Liver (tissue), 9 donors: ENCODE results near the gene AATF. TPM values are rescaled to one million over a fixed set of nuclear protein-coding genes. Genes with fewer than 3 reads are reported as not detected.

Experiments used
- DNase-seq: peaks from one replicate; pipeline ENCODE4 v3.0.0-alpha.2; 2017; ENCODE audit warnings: low spot score
- H3K27ac ChIP-seq, 2 donors: one replicate each; pipeline ENCODE4 v1.7.0; 2013; ENCODE audit warnings: inconsistent platforms in 2 of 2, low read length in 2 of 2, control low read depth in 1 of 2, low read depth in 1 of 2, mild to moderate bottlenecking in 1 of 2
- H3K27me3 ChIP-seq, 4 donors: one replicate each; pipeline versions ENCODE4 v1.6.1 to v1.7.0; 2013; ENCODE audit warnings: low read length in 3 of 4, inconsistent platforms in 1 of 4, mild to moderate bottlenecking in 1 of 4, moderate library complexity in 1 of 4; ENCODE audit not compliant: control insufficient read depth in 4 of 4, insufficient read depth in 4 of 4
- H3K36me3 ChIP-seq, 4 donors: one replicate each; pipeline versions ENCODE4 v1.6.1 to v1.7.0; 2013; ENCODE audit warnings: low read length in 3 of 4, mild to moderate bottlenecking in 3 of 4, low read depth in 1 of 4, moderate library complexity in 1 of 4; ENCODE audit not compliant: control insufficient read depth in 4 of 4, insufficient read depth in 3 of 4
- H3K4me1 ChIP-seq, 4 donors: one replicate each; pipeline versions ENCODE4 v1.6.1 to v1.7.0; 2013; ENCODE audit warnings: low read length in 3 of 4, mild to moderate bottlenecking in 3 of 4, moderate library complexity in 1 of 4; ENCODE audit not compliant: control insufficient read depth in 4 of 4, insufficient read depth in 4 of 4
- H3K4me3 ChIP-seq, 3 donors: one replicate each; pipeline versions ENCODE4 v1.6.1 to v1.7.0; 2013; ENCODE audit warnings: low read length in 3 of 3, control low read depth in 1 of 3, low read depth in 1 of 3, mild to moderate bottlenecking in 1 of 3
- H3K9ac ChIP-seq, 2 donors: one replicate each; pipeline ENCODE4 v1.7.0; 2013; ENCODE audit warnings: low read length in 2 of 2, mild to moderate bottlenecking in 2 of 2, moderate library complexity in 2 of 2, control low read depth in 1 of 2, low read depth in 1 of 2
- H3K9me3 ChIP-seq, 4 donors: one replicate each; pipeline versions ENCODE4 v1.6.1 to v1.7.0; 2013; ENCODE audit warnings: low read length in 3 of 4; ENCODE audit not compliant: control insufficient read depth in 4 of 4
- ATF3 ChIP-seq: IDR thresholded peaks from 2 replicates; pipeline ENCODE4 v1.6.1; 2016; ENCODE audit warnings: antibody characterized with exemption
- CTCF ChIP-seq: fragments of 150-350 bp; IDR thresholded peaks from 2 replicates; pipeline ENCODE4 v1.5.1; 2017; ENCODE audit warnings: improper control_type of control experiment, low read depth, low read length; ENCODE audit not compliant: missing input control
- EGR1 ChIP-seq, 2 donors: IDR thresholded peaks; 2 replicates each; pipeline ENCODE4 v1.6.1; 2016 to 2018; ENCODE audit warnings: antibody characterized with exemption in 2 of 2, low read depth in 2 of 2
- FOXA2 ChIP-seq: IDR thresholded peaks from 2 replicates; pipeline ENCODE4 v1.6.1; 2016; ENCODE audit warnings: antibody characterized with exemption
- GABPA ChIP-seq, 2 donors: IDR thresholded peaks in 1 of 2; conservative IDR thresholded peaks in 1 of 2; 2 replicates each; pipeline ENCODE4 v1.6.1; 2016; ENCODE audit warnings: antibody characterized with exemption in 2 of 2, mild to moderate bottlenecking in 1 of 2, moderate library complexity in 1 of 2
- HNF4G ChIP-seq: IDR thresholded peaks from 2 replicates; pipeline ENCODE4 v1.6.1; 2016; ENCODE audit warnings: antibody characterized with exemption
- JUND ChIP-seq, 2 donors: IDR thresholded peaks; 2 replicates each; pipeline ENCODE4 v1.6.1; 2016; ENCODE audit warnings: antibody characterized with exemption in 2 of 2
- MAX ChIP-seq: IDR thresholded peaks from 2 replicates; pipeline ENCODE4 v1.6.1; 2016; ENCODE audit warnings: antibody characterized with exemption
- NR2F2 ChIP-seq: IDR thresholded peaks from 2 replicates; pipeline ENCODE4 v1.6.1; 2016; ENCODE audit warnings: antibody characterized with exemption
- RAD21 ChIP-seq, 2 donors: IDR thresholded peaks; 2 replicates each; pipeline ENCODE4 v1.6.1; 2016; ENCODE audit warnings: antibody characterized with exemption in 2 of 2, mild to moderate bottlenecking in 2 of 2
- RXRA ChIP-seq, 2 donors: IDR thresholded peaks; 2 replicates each; pipeline ENCODE4 v1.6.1; 2017 to 2018; ENCODE audit warnings: antibody characterized with exemption in 2 of 2, mild to moderate bottlenecking in 1 of 2
- SP1 ChIP-seq: IDR thresholded peaks from 2 replicates; pipeline ENCODE4 v1.6.1; 2018; ENCODE audit warnings: antibody characterized with exemption, mild to moderate bottlenecking
- TAF1 ChIP-seq: conservative IDR thresholded peaks from 2 replicates; pipeline ENCODE4 v1.6.1; 2016; ENCODE audit warnings: antibody characterized with exemption, mild to moderate bottlenecking
- YY1 ChIP-seq: IDR thresholded peaks from 2 replicates; pipeline ENCODE4 v1.6.1; 2016; ENCODE audit warnings: antibody characterized with exemption, mild to moderate bottlenecking
- WGBS: extraction: QIAGEN DNeasy Blood & Tissue Kit; methylation state at CpG from one replicate; pipeline ENCODE4 v1.1.7; 2013; 5-methylcytosine and 5-hydroxymethylcytosine counted together
- polyA plus RNA-seq, 2 donors: library from polyadenylated mRNA; stranded (reverse) in 1 of 2; unstranded in 1 of 2; fragments of 200-250 nt in 1 of 2; fragments of >200 nt in 1 of 2; fragmentation: Nextera tagmentation in 1 of 2; extraction: Ambion mirVana in 1 of 2; gene quantifications; one replicate each; pipeline versions ENCODE4 v1.2.1 to v1.2.3, GENCODE V29; 2013 to 2015
- total RNA-seq, 2 donors: library from RNA; depleted of rRNA; stranded (reverse); fragments of >200 nt; gene quantifications; one replicate each; pipeline ENCODE4 v1.2.3, GENCODE V29; 2014
- TF ChIP-seq, protein P1 (sequence below): IDR thresholded peaks from 2 replicates; pipeline ENCODE4 v1.6.1; 2016; ENCODE audit warnings: antibody characterized with exemption, mild to moderate bottlenecking
- donor health status: healthy.
- donor health status: healthy.
- donor health status: healthy.
- donor health status: healthy.
- donor health status: healthy.

Gene AATF
- total and polyA plus RNA-seq, 4 donors: 10.8 to 16.9 (median 13.4) TPM

- H3K9me3 ChIP-seq: no peaks in the 10 kb centered on the region
- TF ChIP-seq CTCF (no peak), TAF1 (no peak), MAX (no peak), NR2F2 (no peak), RXRA (IDR thresholded peaks at IDR 0.05) (no peak), JUND (IDR thresholded peaks at IDR 0.05) (no peak)
- TF ChIP-seq, protein P1, sequence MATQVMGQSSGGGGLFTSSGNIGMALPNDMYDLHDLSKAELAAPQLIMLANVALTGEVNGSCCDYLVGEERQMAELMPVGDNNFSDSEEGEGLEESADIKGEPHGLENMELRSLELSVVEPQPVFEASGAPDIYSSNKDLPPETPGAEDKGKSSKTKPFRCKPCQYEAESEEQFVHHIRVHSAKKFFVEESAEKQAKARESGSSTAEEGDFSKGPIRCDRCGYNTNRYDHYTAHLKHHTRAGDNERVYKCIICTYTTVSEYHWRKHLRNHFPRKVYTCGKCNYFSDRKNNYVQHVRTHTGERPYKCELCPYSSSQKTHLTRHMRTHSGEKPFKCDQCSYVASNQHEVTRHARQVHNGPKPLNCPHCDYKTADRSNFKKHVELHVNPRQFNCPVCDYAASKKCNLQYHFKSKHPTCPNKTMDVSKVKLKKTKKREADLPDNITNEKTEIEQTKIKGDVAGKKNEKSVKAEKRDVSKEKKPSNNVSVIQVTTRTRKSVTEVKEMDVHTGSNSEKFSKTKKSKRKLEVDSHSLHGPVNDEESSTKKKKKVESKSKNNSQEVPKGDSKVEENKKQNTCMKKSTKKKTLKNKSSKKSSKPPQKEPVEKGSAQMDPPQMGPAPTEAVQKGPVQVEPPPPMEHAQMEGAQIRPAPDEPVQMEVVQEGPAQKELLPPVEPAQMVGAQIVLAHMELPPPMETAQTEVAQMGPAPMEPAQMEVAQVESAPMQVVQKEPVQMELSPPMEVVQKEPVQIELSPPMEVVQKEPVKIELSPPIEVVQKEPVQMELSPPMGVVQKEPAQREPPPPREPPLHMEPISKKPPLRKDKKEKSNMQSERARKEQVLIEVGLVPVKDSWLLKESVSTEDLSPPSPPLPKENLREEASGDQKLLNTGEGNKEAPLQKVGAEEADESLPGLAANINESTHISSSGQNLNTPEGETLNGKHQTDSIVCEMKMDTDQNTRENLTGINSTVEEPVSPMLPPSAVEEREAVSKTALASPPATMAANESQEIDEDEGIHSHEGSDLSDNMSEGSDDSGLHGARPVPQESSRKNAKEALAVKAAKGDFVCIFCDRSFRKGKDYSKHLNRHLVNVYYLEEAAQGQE: no peak
- H3K27me3 ChIP-seq: no peaks in the 10 kb centered on the region
- DNase-seq: no peak
- H3K4me3 ChIP-seq: no peak overlapping the region
- peaks cover 0 to 2% (median 0%) of the 10 kb centered on the region in 4 donors for H3K4me1 ChIP-seq
- peaks cover 1 to 8% (median 5%) of the 10 kb centered on the region in 4 donors for H3K36me3 ChIP-seq
- H3K9ac ChIP-seq: no peak overlapping the region
- no peak overlapping the region for H3K27ac ChIP-seq
Observed at GRCh38 chr17:36983618-36984017, 34.9 kb downstream of the AATF start.

DNA sequence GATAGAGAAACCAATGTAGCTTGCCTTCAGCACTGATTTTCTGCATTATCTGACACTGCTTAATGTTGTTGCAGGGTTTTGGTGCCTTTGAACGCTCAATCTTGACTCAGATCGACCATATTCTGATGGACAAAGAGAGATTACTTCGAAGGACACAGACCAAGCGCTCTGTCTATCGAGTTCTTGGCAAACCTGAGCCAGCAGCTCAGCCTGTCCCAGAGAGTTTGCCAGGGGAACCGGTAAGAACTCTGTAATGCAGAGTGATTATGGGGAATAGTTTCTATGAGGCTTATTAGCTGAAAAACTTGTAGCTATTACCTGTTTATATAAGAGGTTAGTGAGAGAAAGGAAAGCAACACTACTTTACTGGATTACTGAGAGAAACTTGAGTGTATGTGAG lies 40.4 kb downstream of the AATF start:
- Histone ChIP-seq H3K27ac (no peak overlapping the region), H3K9me3 (no peaks in the 10 kb centered on the region), H3K36me3 (peaks cover 6 to 28% (median 22%) of the 10 kb centered on the region in 4 donors), H3K4me1 (no peaks in the 10 kb centered on the region), H3K27me3 (no peaks in the 10 kb centered on the region), H3K4me3 (no peak overlapping the region), H3K9ac (no peak overlapping the region)
- WGBS: 85% methylated on average over 6 of the region's 6 CpGs
- TF ChIP-seq FOXA2 (no peak), CTCF (no peak), NR2F2 (no peak), ATF3 (no peak), GABPA (IDR thresholded peaks at IDR 0.05 in 1 of 2, conservative IDR thresholded peaks at IDR 0.05 in 1 of 2) (no peak), RXRA (IDR thresholded peaks at IDR 0.05) (no peak), YY1 (no peak), HNF4G (no peak), SP1 (no peak), RAD21 (IDR thresholded peaks at IDR 0.05) (no peak), TAF1 (no peak), EGR1 (IDR thresholded peaks at IDR 0.05; ENCODE audit: low read depth in 2 of 2) (no peak), MAX (no peak)
- TF ChIP-seq, protein P1: no peak
- DNase-seq: no peak
